H1 (cell line): ENCODE results near the gene PCDHGA3. TPM values are rescaled to one million over a fixed set of nuclear protein-coding genes. Genes with fewer than 3 reads are reported as not detected.
A peak's percentile ranks its signal among the peaks of the same experiment; 100 is the strongest.

Source experiments
- CTCF ChIA-PET: fragments of 300-600 bp; sonication (Branson Sonifier 250); formaldehyde crosslinking; loops from one replicate; lab custom pipeline; 2021; ENCODE audit not compliant: partially characterized antibody; lab: Charles Lee
- POLR2A ChIA-PET: fragments of 300-600 bp; sonication (Branson Sonifier 250); formaldehyde crosslinking; loops from one replicate; lab custom pipeline; 2021; ENCODE audit warnings: inconsistent platforms; ENCODE audit not compliant: partially characterized antibody; lab: Charles Lee
- DNase-seq, 2 experiments: peaks; one replicate each; pipeline versions ENCODE4 v3.0.0 to v3.0.0-alpha.2; 2010 to 2022; ENCODE audit warnings: low spot score in 2 of 2, low read depth in 1 of 2, mixed read lengths in 1 of 2
- FAIRE-seq: peaks from 2 replicates; lab custom pipeline; 2011; peaks lifted over from hg19 to GRCh38; lab: Jason Lieb, UNC
- H2AFZ ChIP-seq: 2 replicates; pipeline ENCODE4 v1.8.1; 2012; ENCODE audit warnings: low read length, inconsistent platforms
- H2AK5ac ChIP-seq: 2 replicates; pipeline ENCODE4 v1.6.1; 2013; ENCODE audit warnings: low read depth, low read length
- H2BK120ac ChIP-seq: replicated peaks from 2 replicates; pipeline ENCODE3; 2013; ENCODE audit warnings: low read depth, low read length, inconsistent platforms
- H2BK12ac ChIP-seq: 2 replicates; pipeline ENCODE4 v1.6.1; 2013; ENCODE audit warnings: low read depth, low read length
- H2BK15ac ChIP-seq: 2 replicates; pipeline ENCODE4 v1.6.1; 2013; ENCODE audit warnings: low read length
- H2BK20ac ChIP-seq: 2 replicates; pipeline ENCODE4 v1.6.1; 2013; ENCODE audit warnings: low read length
- H2BK5ac ChIP-seq: 2 replicates; pipeline ENCODE4 v1.6.1; 2013; ENCODE audit warnings: low read depth, low read length
- H3K14ac ChIP-seq: 2 replicates; pipeline ENCODE4 v1.6.1; 2013; ENCODE audit warnings: inconsistent platforms; ENCODE audit not compliant: insufficient read length
- H3K18ac ChIP-seq: 2 replicates; pipeline ENCODE4 v1.6.1; 2013; ENCODE audit warnings: low read length; ENCODE audit errors: extremely low read depth
- H3K23ac ChIP-seq: 2 replicates; pipeline ENCODE4 v1.6.1; 2013; ENCODE audit warnings: inconsistent platforms; ENCODE audit not compliant: insufficient read length
- H3K23me2 ChIP-seq: 2 replicates; pipeline ENCODE4 v1.6.1; 2013; ENCODE audit warnings: low read depth, low read length
- H3K27ac ChIP-seq: 2 replicates; pipeline ENCODE4 v1.6.1; 2011; ENCODE audit warnings: low read depth, low read length, inconsistent platforms
- H3K27me3 ChIP-seq, 4 experiments: replicated peaks in 1 of 4; 1 replicate in 1 of 4; 2 replicates in 3 of 4; pipeline versions ENCODE4 v1.6.1 to v1.8.1; 2011 to 2013; ENCODE audit warnings: low read length in 3 of 4, mild to moderate bottlenecking in 3 of 4, inconsistent platforms in 2 of 4, mixed read lengths in 2 of 4, moderate library complexity in 1 of 4; ENCODE audit not compliant: control insufficient read depth in 3 of 4, insufficient read depth in 3 of 4; ENCODE audit errors: extremely low read depth in 1 of 4
- H3K36me3 ChIP-seq, 4 experiments: 2 replicates each; pipeline versions ENCODE4 v1.6.1 to v1.8.1; 2011 to 2013; ENCODE audit warnings: mild to moderate bottlenecking in 4 of 4, low read length in 3 of 4, moderate library complexity in 2 of 4, control low read depth in 1 of 4, inconsistent platforms in 1 of 4; ENCODE audit not compliant: insufficient read depth in 4 of 4, control insufficient read depth in 2 of 4
- H3K4ac ChIP-seq: replicated peaks from 2 replicates; pipeline ENCODE3; 2013; ENCODE audit warnings: low read length, low read depth, mixed read lengths, inconsistent platforms; ENCODE audit not compliant: insufficient read length
- H3K4me1 ChIP-seq, 4 experiments: replicated peaks in 1 of 4; 1 replicate in 1 of 4; 2 replicates in 3 of 4; pipeline versions ENCODE4 v1.6.1 to v1.8.1; 2011 to 2013; ENCODE audit warnings: low read length in 3 of 4, inconsistent platforms in 2 of 4, mixed read lengths in 1 of 4; ENCODE audit not compliant: insufficient read depth in 4 of 4, control insufficient read depth in 3 of 4
- H3K4me2 ChIP-seq, 2 experiments: 2 replicates each; pipeline versions ENCODE4 v1.6.1 to v1.8.1; 2011 to 2013; ENCODE audit warnings: low read depth in 2 of 2, low read length in 2 of 2, control low read depth in 1 of 2, inconsistent platforms in 1 of 2, mild to moderate bottlenecking in 1 of 2; ENCODE audit not compliant: insufficient read depth in 1 of 2
- H3K4me3 ChIP-seq, 4 experiments: fragments of 200-600, 300-600 bp in 1 of 4; sonication (generic), shearing (Covaris generic), sonication (Bioruptor Twin) in 1 of 4; 2 replicates each; pipeline versions ENCODE4 v1.5.1 to v1.8.1; 2011 to 2016; ENCODE audit warnings: low read length in 4 of 4, low read depth in 3 of 4, control low read depth in 2 of 4, inconsistent platforms in 2 of 4, mild to moderate bottlenecking in 2 of 4, mixed read lengths in 1 of 4, moderate library complexity in 1 of 4; ENCODE audit not compliant: insufficient read depth in 2 of 4; ENCODE audit errors: extremely low read depth in 1 of 4
- H3K56ac ChIP-seq: replicated peaks from 2 replicates; pipeline ENCODE3; 2013; ENCODE audit warnings: low read depth, mild to moderate bottlenecking, mixed read lengths, low read length, inconsistent platforms; ENCODE audit not compliant: insufficient read length
- H3K79me1 ChIP-seq: 2 replicates; pipeline ENCODE4 v1.6.1; 2013; ENCODE audit warnings: low read depth, low read length, control low read depth
- H3K79me2 ChIP-seq, 2 experiments: 2 replicates each; pipeline versions ENCODE4 v1.6.1 to v1.8.1; 2012 to 2013; ENCODE audit warnings: low read length in 2 of 2, mild to moderate bottlenecking in 2 of 2, inconsistent platforms in 1 of 2; ENCODE audit not compliant: insufficient read depth in 2 of 2, control insufficient read depth in 1 of 2
- H3K9ac ChIP-seq, 4 experiments: replicated peaks in 1 of 4; 1 replicate in 1 of 4; 2 replicates in 3 of 4; pipeline versions ENCODE4 v1.6.1 to v1.8.1; 2011 to 2013; ENCODE audit warnings: low read depth in 3 of 4, low read length in 3 of 4, control low read depth in 2 of 4, mild to moderate bottlenecking in 2 of 4, moderate library complexity in 2 of 4, inconsistent platforms in 1 of 4; ENCODE audit errors: extremely low read depth in 1 of 4
- H3K9me3 ChIP-seq, 2 experiments: 2 replicates each; pipeline versions ENCODE4 v1.6.1 to v1.8.1; 2012 to 2013; ENCODE audit warnings: mild to moderate bottlenecking in 2 of 2, moderate library complexity in 2 of 2, control low read depth in 1 of 2, inconsistent platforms in 1 of 2, low read depth in 1 of 2, low read length in 1 of 2, mixed read lengths in 1 of 2; ENCODE audit not compliant: insufficient read depth in 2 of 2
- H4K20me1 ChIP-seq, 2 experiments: replicated peaks in 1 of 2; 2 replicates each; pipeline versions ENCODE3 to v1.8.1; 2011 to 2013; ENCODE audit warnings: inconsistent platforms in 2 of 2, low read length in 2 of 2, mild to moderate bottlenecking in 1 of 2; ENCODE audit not compliant: insufficient read depth in 2 of 2, control insufficient read depth in 1 of 2
- H4K5ac ChIP-seq: 2 replicates; pipeline ENCODE4 v1.6.1; 2013; ENCODE audit warnings: low read length, low read depth, mixed read lengths, inconsistent platforms; ENCODE audit not compliant: insufficient read length
- H4K8ac ChIP-seq: 2 replicates; pipeline ENCODE4 v1.8.0; 2013; ENCODE audit warnings: mild to moderate bottlenecking, moderate library complexity, low read length, inconsistent platforms; ENCODE audit not compliant: insufficient read depth; ENCODE audit errors: extremely low read depth
- H4K91ac ChIP-seq: replicated peaks from 2 replicates; pipeline ENCODE3; 2013; ENCODE audit warnings: low read length, mixed read lengths, inconsistent platforms; ENCODE audit not compliant: insufficient read length
- RAD21 ChIP-seq, 2 experiments: IDR thresholded peaks in 1 of 2; conservative IDR thresholded peaks in 1 of 2; 2 replicates each; pipeline ENCODE4 v1.6.1; 2011; ENCODE audit warnings: low read depth in 2 of 2, low read length in 2 of 2, improper control_type of control experiment in 1 of 2, inconsistent platforms in 1 of 2, mild to moderate bottlenecking in 1 of 2, moderate library complexity in 1 of 2
- SRF ChIP-seq: IDR thresholded peaks from 2 replicates; pipeline ENCODE4 v1.6.1; 2011; ENCODE audit warnings: mild to moderate bottlenecking, low read depth, low read length, moderate library complexity
- WGBS, 2 experiments: shearing (Covaris generic) in 1 of 2; methylation state at CpG; one replicate each; pipeline versions ENCODE4 v1.1.6 to v1.1.7; 2013 to 2015; ENCODE audit warnings: low lambda C conversion rate in 2 of 2, mixed read lengths in 2 of 2, inconsistent platforms in 1 of 2, low coverage in 1 of 2, missing lambda C conversion rate in 1 of 2; ENCODE audit not compliant: insufficient replicate concordance in 2 of 2, insufficient coverage in 1 of 2, insufficient read length in 1 of 2; ENCODE audit errors: extremely low coverage in 1 of 2, missing lambda C conversion rate in 1 of 2; 5-methylcytosine and 5-hydroxymethylcytosine counted together
- polyA plus RNA-seq, 7 experiments: library from polyadenylated mRNA; depleted of rRNA in 3 of 7; stranded (reverse) in 5 of 7; unstranded in 2 of 7; fragments of >200 nt in 5 of 7; fragments of 200-250 nt in 2 of 7; gene quantifications; 1 replicate in 5 of 7; 2 replicates in 1 of 7; 4 replicates in 1 of 7; pipeline versions ENCODE4 v1.2.1 to v1.2.3, GENCODE V29; 2011 to 2013; ENCODE audit warnings: missing spikeins in 2 of 7, mixed read lengths in 2 of 7
- total RNA-seq: library from RNA; stranded (reverse); fragmentation: NEBNext Ultra II Directional; extraction: Animal tissue kit (Norgen Biotek cat#: 25700); gene quantifications from 2 replicates; pipeline ENCODE4 v1.2.1, GENCODE V29; 2021
- TF ChIP-seq, protein P1 (sequence below), 3 experiments: IDR thresholded peaks; 1 replicate in 2 of 3; 2 replicates in 1 of 3; pipeline versions ENCODE4 v1.5.1 to v1.6.1; 2011; ENCODE audit warnings: low read length in 3 of 3, mild to moderate bottlenecking in 3 of 3, inconsistent platforms in 2 of 3, low read depth in 1 of 3, moderate library complexity in 1 of 3; ENCODE audit not compliant: insufficient read depth in 1 of 3; ENCODE audit errors: control extremely low read depth in 1 of 3

PCDHGA3 gene
- total and polyA plus RNA-seq, 2 of the 8 experiments (the other 6 are each of a cell fraction or from before 2014, with no cell fraction given) = 0.15 to 0.39 TPM

GRCh38 chr5:141359790-141360426 lies 16.3 kb downstream of the PCDHGA3 start, which contains the start of gene PCDHGB2:
Gene PCDHGB2, plus strand, starts transcription at chr5:141359994. Its CDS starts 142 bp downstream, at chr5:141360136.
- Histone ChIP-seq H2BK5ac (no peak within 1 kb of the TSS), H2BK15ac (no peak within 1 kb of the TSS), H3K14ac (no peak within 1 kb of the TSS), H3K9ac (no peak within 1 kb of the TSS), H4K91ac (no peak within 1 kb of the TSS), H3K27me3 (no peaks in the 10 kb centered on the region), H2AFZ (peak within 1 kb of the TSS; percentile 81; the same call in 1 of the 2 replicates), H3K23me2 (no peaks in the 10 kb centered on the region), H4K20me1 (no peaks in the 10 kb centered on the region), H3K4me2 (peak within 1 kb of the TSS in 1 of 2 experiments; percentile 53; a peak in 2 of 4 replicates), H2BK12ac (0 out of 2 replicates have a peak within 1 kb of the TSS, but pooled peaks have one; percentile 65), H3K36me3 (peaks cover 0 to 10% (median 2%) of the 10 kb centered on the region in 4 experiments; a peak in 4 of 8 replicates), H4K8ac (peak within 1 kb of the TSS; percentile 88; the same call in 1 of the 2 replicates), H3K18ac (no peak within 1 kb of the TSS), H2BK20ac (no peak within 1 kb of the TSS), H3K27ac (no peak within 1 kb of the TSS), H3K56ac (no peak within 1 kb of the TSS), H2BK120ac (no peak within 1 kb of the TSS), H3K23ac (no peak within 1 kb of the TSS), H3K79me1 (no peaks in the 10 kb centered on the region), H3K4ac (no peak within 1 kb of the TSS), H3K4me3 (peak within 1 kb of the TSS in 1 of 4 experiments; percentile 33; a peak in 1 of 8 replicates), H3K79me2 (no peaks in the 10 kb centered on the region), H4K5ac (no peak within 1 kb of the TSS), H3K4me1 (peaks cover 0 to 3% (median under 1%) of the 10 kb centered on the region in 4 experiments; a peak in 1 of 7 replicates), H3K9me3 (peaks cover 40 to 54% of the 10 kb centered on the region in 2 experiments), H2AK5ac (no peak within 1 kb of the TSS)
- 80% methylated on average over 24 of the region's 24 CpGs; no CpG with 5 or more reads in 1 of the 2 experiments for WGBS, 2 experiments
- ChIA-PET CTCF (interaction anchor here (0.6 to 3.4 kb wide), 35 partner anchors 8 to 204 kb away, joined by 3 to 20 read pairs (median 4); partner anchors contain the start of genes PCDHB14, PCDHB15, PCDHB16 and PCDHGA10), POLR2A (interaction anchor here (1.1 kb wide), 1 partner anchor 48 kb away, joined by 3 read pairs; no protein-coding TSS in a partner anchor)
- no peak for DNase-seq
- TF ChIP-seq RAD21 (IDR thresholded peaks at IDR 0.05 in 1 of 2, conservative IDR thresholded peaks at IDR 0.05 in 1 of 2; ENCODE audit: low read depth in 2 of 2, low read length in 2 of 2) (peak; percentile 78 to 82), SRF (no peak)
- TF ChIP-seq, protein P1, sequence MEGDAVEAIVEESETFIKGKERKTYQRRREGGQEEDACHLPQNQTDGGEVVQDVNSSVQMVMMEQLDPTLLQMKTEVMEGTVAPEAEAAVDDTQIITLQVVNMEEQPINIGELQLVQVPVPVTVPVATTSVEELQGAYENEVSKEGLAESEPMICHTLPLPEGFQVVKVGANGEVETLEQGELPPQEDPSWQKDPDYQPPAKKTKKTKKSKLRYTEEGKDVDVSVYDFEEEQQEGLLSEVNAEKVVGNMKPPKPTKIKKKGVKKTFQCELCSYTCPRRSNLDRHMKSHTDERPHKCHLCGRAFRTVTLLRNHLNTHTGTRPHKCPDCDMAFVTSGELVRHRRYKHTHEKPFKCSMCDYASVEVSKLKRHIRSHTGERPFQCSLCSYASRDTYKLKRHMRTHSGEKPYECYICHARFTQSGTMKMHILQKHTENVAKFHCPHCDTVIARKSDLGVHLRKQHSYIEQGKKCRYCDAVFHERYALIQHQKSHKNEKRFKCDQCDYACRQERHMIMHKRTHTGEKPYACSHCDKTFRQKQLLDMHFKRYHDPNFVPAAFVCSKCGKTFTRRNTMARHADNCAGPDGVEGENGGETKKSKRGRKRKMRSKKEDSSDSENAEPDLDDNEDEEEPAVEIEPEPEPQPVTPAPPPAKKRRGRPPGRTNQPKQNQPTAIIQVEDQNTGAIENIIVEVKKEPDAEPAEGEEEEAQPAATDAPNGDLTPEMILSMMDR (IDR thresholded peaks at IDR 0.05; ENCODE audit: control extremely low read depth in 1 of 3, insufficient read depth in 1 of 3, low read depth in 1 of 3, low read length in 3 of 3) = peak in 2 of 3 experiments; percentile 60 to 74; a peak in 3 of 4 replicates
- peak; percentile 78 for FAIRE-seq
